GM12801 (cell line): ENCODE measurements around the gene SLC22A3.

ENCODE experiments used
- TF ChIP-seq, protein P1 (sequence below): IDR thresholded peaks from one replicate; pipeline ENCODE4 v1.5.1; 2011; ENCODE audit warnings: control low read depth; ENCODE audit not compliant: insufficient read length; ENCODE audit errors: extremely low read depth

SLC22A3 gene

GRCh38 chr6:160420969-160421556 is 72.9 kb downstream of the SLC22A3 start:
- TF ChIP-seq, protein P1, sequence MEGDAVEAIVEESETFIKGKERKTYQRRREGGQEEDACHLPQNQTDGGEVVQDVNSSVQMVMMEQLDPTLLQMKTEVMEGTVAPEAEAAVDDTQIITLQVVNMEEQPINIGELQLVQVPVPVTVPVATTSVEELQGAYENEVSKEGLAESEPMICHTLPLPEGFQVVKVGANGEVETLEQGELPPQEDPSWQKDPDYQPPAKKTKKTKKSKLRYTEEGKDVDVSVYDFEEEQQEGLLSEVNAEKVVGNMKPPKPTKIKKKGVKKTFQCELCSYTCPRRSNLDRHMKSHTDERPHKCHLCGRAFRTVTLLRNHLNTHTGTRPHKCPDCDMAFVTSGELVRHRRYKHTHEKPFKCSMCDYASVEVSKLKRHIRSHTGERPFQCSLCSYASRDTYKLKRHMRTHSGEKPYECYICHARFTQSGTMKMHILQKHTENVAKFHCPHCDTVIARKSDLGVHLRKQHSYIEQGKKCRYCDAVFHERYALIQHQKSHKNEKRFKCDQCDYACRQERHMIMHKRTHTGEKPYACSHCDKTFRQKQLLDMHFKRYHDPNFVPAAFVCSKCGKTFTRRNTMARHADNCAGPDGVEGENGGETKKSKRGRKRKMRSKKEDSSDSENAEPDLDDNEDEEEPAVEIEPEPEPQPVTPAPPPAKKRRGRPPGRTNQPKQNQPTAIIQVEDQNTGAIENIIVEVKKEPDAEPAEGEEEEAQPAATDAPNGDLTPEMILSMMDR: no peak

- TF ChIP-seq, protein P1: no peak
These were observed 73.7 kb downstream of the SLC22A3 start for GRCh38 chr6:160421854-160422253.

- TF ChIP-seq, protein P1: no peak
These were observed 76.1 kb downstream of the SLC22A3 start for GRCh38 chr6:160424256-160424655.

DNA sequence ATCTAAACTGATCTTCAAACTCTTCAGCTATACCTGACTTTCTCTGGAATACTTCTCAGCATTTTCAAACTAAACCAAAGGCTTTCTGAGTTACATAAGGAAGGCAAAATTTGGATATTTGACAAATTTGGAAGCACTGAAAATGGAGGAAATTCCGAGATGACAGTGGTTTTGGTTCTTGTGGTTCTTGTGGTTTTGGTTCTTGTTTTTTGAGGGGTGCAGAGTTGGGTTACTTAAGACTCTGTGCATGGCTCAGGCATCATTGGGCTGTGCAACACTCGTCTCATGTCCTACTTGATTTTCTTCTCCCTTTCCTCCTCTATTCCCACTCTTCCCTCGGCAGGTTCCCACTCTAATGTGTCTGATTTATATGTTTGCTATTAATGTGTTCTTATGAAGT is 78.0 kb downstream of the SLC22A3 start:
- TF ChIP-seq, protein P1: no peak

GRCh38 chr6:160427312-160428068 is 79.3 kb downstream of the SLC22A3 start:
- TF ChIP-seq, protein P1: no peak

- TF ChIP-seq, protein P1: no peak
These were observed 79.9 kb downstream of the SLC22A3 start for GRCh38 chr6:160428069-160428430.

DNA sequence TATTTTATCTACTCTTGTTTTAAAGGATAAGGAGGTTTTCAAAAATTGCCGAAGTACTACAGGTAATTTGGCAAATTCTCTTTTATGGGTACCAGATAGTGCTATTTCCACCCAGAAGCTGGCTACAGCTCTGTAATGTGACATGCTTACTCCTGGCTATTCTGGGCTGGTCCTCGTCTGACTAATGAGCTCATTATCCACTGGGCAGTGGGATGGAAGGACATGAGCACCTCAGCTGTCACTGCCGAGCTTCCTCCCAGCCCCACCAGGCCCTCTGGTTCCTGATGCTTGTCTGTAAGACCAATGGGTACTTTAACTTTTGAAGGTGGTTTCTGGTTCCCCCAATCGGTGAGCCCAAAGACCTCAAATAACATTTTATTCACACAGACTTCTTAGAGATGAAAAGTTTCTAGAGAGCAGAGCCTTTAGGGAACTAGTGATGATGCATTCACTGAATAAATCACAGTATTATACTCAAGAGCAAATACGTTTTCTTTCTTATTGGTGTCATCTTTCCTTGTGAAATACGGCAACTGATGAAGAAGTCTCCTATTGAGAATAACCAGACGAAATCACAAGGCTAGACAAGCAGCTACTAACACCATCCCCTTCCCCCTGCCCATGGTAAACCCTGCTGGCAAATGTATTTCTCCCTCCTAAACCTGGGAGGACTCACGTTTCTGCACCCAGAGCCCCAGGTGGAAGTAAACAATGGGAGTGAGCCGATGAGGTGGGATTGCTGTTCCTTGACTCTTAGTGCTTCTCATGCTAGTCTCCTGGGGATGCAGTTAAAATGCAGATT is 80.8 kb downstream of the SLC22A3 start:
- TF ChIP-seq, protein P1: no peak
